Osteoblast (primary cell): Measurements from ENCODE around the gene DDX19B. TPM values are rescaled to one million over a fixed set of nuclear protein-coding genes. Genes with fewer than 3 reads are reported as not detected.

Source experiments
- DNase-seq: peaks from one replicate; pipeline ENCODE4 v3.0.0; 2011; ENCODE audit warnings: low spot score, mixed read lengths; ENCODE audit not compliant: insufficient read length; ENCODE audit errors: missing footprints
- H2AFZ ChIP-seq: 2 replicates; pipeline ENCODE4 v1.6.0; 2011; ENCODE audit warnings: mild to moderate bottlenecking, low read length
- H3K27ac ChIP-seq: 2 replicates; pipeline ENCODE4 v1.5.1; 2011; ENCODE audit warnings: mild to moderate bottlenecking, low read depth, low read length, moderate library complexity
- H3K27me3 ChIP-seq: 2 replicates; pipeline ENCODE4 v1.6.0; 2012; ENCODE audit warnings: mild to moderate bottlenecking, control low read depth, inconsistent platforms, low read length, moderate library complexity; ENCODE audit not compliant: insufficient read depth
- H3K36me3 ChIP-seq: 2 replicates; pipeline ENCODE4 v1.5.1; 2011; ENCODE audit warnings: mild to moderate bottlenecking, low read length, control low read depth, moderate library complexity; ENCODE audit not compliant: insufficient read depth
- H3K4me1 ChIP-seq: 2 replicates; pipeline ENCODE4 v1.5.1; 2011; ENCODE audit warnings: mild to moderate bottlenecking, low read length, control low read depth, moderate library complexity; ENCODE audit not compliant: insufficient read depth
- H3K4me2 ChIP-seq: 2 replicates; pipeline ENCODE4 v1.6.0; 2011; ENCODE audit warnings: mild to moderate bottlenecking, low read length; ENCODE audit not compliant: insufficient read depth
- H3K4me3 ChIP-seq: fragments of 200-600 bp; sonication (generic); 3 replicates; pipeline ENCODE4 v1.5.1; 2012; ENCODE audit warnings: mild to moderate bottlenecking, low read length, inconsistent platforms; ENCODE audit not compliant: insufficient read depth
- H3K79me2 ChIP-seq: 2 replicates; pipeline ENCODE4 v1.6.0; 2012; ENCODE audit warnings: mild to moderate bottlenecking, low read length, control low read depth, inconsistent platforms; ENCODE audit not compliant: insufficient read depth
- H3K9me3 ChIP-seq: 2 replicates; pipeline ENCODE4 v1.5.1; 2011; ENCODE audit warnings: low read depth, low read length, control low read depth
- H4K20me1 ChIP-seq: 2 replicates; pipeline ENCODE4 v1.6.0; 2012; ENCODE audit warnings: mild to moderate bottlenecking, low read length, control low read depth; ENCODE audit not compliant: insufficient read depth
- CTCF ChIP-seq: IDR thresholded peaks from 2 replicates; pipeline ENCODE4 v1.5.1; 2011; ENCODE audit warnings: mild to moderate bottlenecking, low read depth, low read length, moderate library complexity; ENCODE audit errors: extremely low read depth
- total RNA-seq: library from RNA; depleted of rRNA; stranded (reverse); fragments of >200 nt; gene quantifications from 2 replicates; pipeline ENCODE4 v1.2.3, GENCODE V29; 2012

The DDX19B gene
- total RNA-seq, 1 donor = 42.7 TPM

- Histone ChIP-seq H3K4me1 (no peaks in the 10 kb centered on the region), H3K4me3 (no peak overlapping the region), H4K20me1 (no peaks in the 10 kb centered on the region), H3K79me2 (no peaks in the 10 kb centered on the region), H3K9me3 (no peaks in the 10 kb centered on the region), H3K4me2 (no peak overlapping the region), H2AFZ (no peak overlapping the region), H3K27me3 (no peaks in the 10 kb centered on the region), H3K36me3 (peaks cover 61% of the 10 kb centered on the region), H3K27ac (no peak overlapping the region)
- DNase-seq = no peak
- TF ChIP-seq CTCF = no peak
Measured at GRCh38 chr16:70370924-70371323, 71.9 kb downstream of the DDX19B start.

DNA sequence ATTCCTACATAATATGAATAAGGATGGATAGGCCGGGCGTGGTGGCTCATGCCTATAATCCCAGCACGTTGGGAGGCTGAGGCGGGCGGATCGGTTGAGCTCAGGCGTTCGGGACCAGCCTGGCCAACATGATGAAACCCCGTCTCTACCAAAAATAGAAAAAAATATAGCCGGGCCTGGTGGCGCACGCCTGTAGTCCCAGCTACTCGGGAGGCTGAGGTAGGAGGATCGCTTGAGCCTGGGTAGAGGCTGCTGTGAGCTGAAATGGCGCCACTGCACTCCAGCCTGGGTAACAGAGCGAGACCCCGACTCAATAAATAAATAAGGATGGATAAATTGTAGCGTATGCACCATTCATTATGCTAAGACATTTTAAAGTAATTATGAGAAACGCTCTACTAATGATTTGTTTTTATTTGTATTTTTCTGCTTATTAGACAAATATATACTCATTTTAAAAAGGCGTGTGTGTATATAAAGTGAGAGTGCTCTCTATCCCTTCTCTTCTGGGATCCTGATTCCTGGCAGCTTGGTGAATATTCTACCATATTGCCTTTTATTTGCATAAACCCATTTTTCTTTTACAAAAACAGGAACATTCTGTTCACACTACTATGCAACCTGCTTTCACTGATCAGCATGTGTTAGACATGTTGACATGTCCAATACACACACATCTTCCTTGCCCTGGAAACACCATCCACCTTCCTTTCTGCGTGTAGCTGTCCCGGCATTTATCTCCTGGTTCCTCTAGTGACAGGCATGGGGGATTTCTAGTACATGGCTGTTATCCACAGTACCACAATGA, 74.1 kb downstream of the DDX19B start:
- no peak overlapping the region for H3K4me2 ChIP-seq
- no peak overlapping the region for H2AFZ ChIP-seq
- H3K4me1 ChIP-seq = no peaks in the 10 kb centered on the region
- H3K27me3 ChIP-seq = no peaks in the 10 kb centered on the region
- no peak overlapping the region for H3K27ac ChIP-seq
- DNase-seq = no peak
- no peaks in the 10 kb centered on the region for H4K20me1 ChIP-seq
- H3K9me3 ChIP-seq = no peaks in the 10 kb centered on the region
- no peaks in the 10 kb centered on the region for H3K79me2 ChIP-seq
- H3K36me3 ChIP-seq = peaks cover 64% of the 10 kb centered on the region
- no peak overlapping the region for H3K4me3 ChIP-seq
- no peak for TF ChIP-seq CTCF

- Histone ChIP-seq H3K36me3 (peaks cover 61% of the 10 kb centered on the region), H3K79me2 (peaks cover 4% of the 10 kb centered on the region), H3K4me1 (no peaks in the 10 kb centered on the region), H3K27me3 (no peaks in the 10 kb centered on the region), H2AFZ (no peak overlapping the region), H3K4me3 (no peak overlapping the region), H3K27ac (no peak overlapping the region), H3K4me2 (no peak overlapping the region), H3K9me3 (no peaks in the 10 kb centered on the region), H4K20me1 (no peaks in the 10 kb centered on the region)
- no peak for TF ChIP-seq CTCF
- no peak for DNase-seq
Measured at GRCh38 chr16:70374213-70374612, 75.2 kb downstream of the DDX19B start.

GRCh38 chr16:70375636-70376611, 76.9 kb downstream of the DDX19B start:
- TF ChIP-seq CTCF = no peak
- Histone ChIP-seq H3K27me3 (no peaks in the 10 kb centered on the region), H3K9me3 (no peaks in the 10 kb centered on the region), H2AFZ (no peak overlapping the region), H3K4me2 (no peak overlapping the region), H3K79me2 (peaks cover 18% of the 10 kb centered on the region), H4K20me1 (no peaks in the 10 kb centered on the region), H3K4me3 (no peak overlapping the region), H3K4me1 (peaks cover 7% of the 10 kb centered on the region), H3K27ac (no peak overlapping the region), H3K36me3 (peaks cover 55% of the 10 kb centered on the region)
- DNase-seq = no peak
